Activated CD8-positive, alpha-beta memory T cell treated with anti-CD3 and anti-CD28 coated beads, Interleukin-2, amount 10 ng/mL, durations not matched to agents 7 days and 5 days (primary cell): Measurements from ENCODE around the gene UGT1A6. TPM values are rescaled to one million over a fixed set of nuclear protein-coding genes. Genes with fewer than 3 reads are reported as not detected.
"Not testable (repeated sequence)": the region's sequence is repeated elsewhere in the genome, so short reads cannot be mapped to it uniquely, and the experiment has no call there.

Experiments used
- ATAC-seq: fragments of 150-1000 bp; cut with Tn5 transposase; one replicate; pipeline ENCODE4 v1.10.0; 2021; ENCODE audit warnings: moderate library complexity
- CTCF ChIA-PET: fragments of 350-600 bp; sonication (Branson Sonifier 250); formaldehyde crosslinking; loops from one replicate; lab custom pipeline; 2021; ENCODE audit warnings: antibody characterized with exemption; lab: Charles Lee
- DNase-seq: peaks from one replicate; pipeline ENCODE4 v3.0.0-alpha.2; 2020
- H3K27ac Mint-ChIP-seq: one replicate; pipeline ENCODE4 v1.8.0; 2021; ENCODE audit warnings: mild to moderate bottlenecking, mixed read lengths
- H3K27me3 Mint-ChIP-seq: one replicate; pipeline ENCODE4 v1.8.0; 2021; ENCODE audit warnings: mixed read lengths
- H3K36me3 Mint-ChIP-seq: one replicate; pipeline ENCODE4 v1.8.0; 2021; ENCODE audit warnings: mild to moderate bottlenecking, mixed read lengths
- H3K4me1 Mint-ChIP-seq: one replicate; pipeline ENCODE4 v1.8.0; 2021; ENCODE audit warnings: mixed read lengths
- H3K4me3 Mint-ChIP-seq: one replicate; pipeline ENCODE4 v1.8.0; 2021; ENCODE audit warnings: mild to moderate bottlenecking, moderate library complexity, mixed read lengths
- H3K9me3 Mint-ChIP-seq: one replicate; pipeline ENCODE4 v1.8.0; 2022; ENCODE audit warnings: low read depth, mixed read lengths
- total RNA-seq, 2 experiments: library from RNA; stranded (reverse); gene quantifications; one replicate each; pipeline ENCODE4 v1.2.3, GENCODE V29; 2021

The UGT1A6 gene
- total RNA-seq, 2 experiments from 2014 or later, result not detected

- Mint-ChIP-seq H3K4me3 (no peak overlapping the region), H3K27ac (no peak overlapping the region), H3K9me3 (no peaks in the 10 kb centered on the region), H3K27me3 (peaks cover 31% of the 10 kb centered on the region), H3K36me3 (no peaks in the 10 kb centered on the region), H3K4me1 (no peaks in the 10 kb centered on the region)
- DNase-seq, result no peak
- CTCF ChIA-PET, result interaction anchor here (1.4 kb wide), 1 partner anchor 137 kb away, joined by 3 read pairs; no protein-coding TSS in a partner anchor
- no peak for ATAC-seq
These were observed 952 bp upstream of the UGT1A6 start for GRCh38 chr2:233691443-233692433.

DNA sequence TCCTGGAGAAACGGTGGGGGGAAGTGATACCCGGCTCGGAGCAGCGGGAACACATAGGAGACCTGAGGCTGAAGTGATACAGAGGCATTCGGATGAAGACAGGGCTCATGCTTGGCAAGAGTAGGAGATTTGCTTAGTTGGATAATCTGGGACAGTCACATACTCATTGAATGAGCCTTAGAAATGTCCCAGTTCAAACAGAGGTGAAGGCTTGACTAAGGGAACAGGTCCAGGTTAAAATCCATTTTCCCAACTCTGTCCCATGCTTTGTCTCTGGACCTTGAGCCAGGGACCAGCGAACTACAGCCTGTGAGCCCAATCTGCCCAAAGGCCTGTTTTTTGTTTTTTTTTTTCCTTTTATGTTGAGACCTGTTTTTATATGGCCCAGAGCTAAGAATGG lies 1.3 kb downstream of the UGT1A6 start:
- ATAC-seq (no peak), DNase-seq (no peak)
- Mint-ChIP-seq H3K4me3 (no peak overlapping the region), H3K9me3 (no peaks in the 10 kb centered on the region), H3K27ac (no peak overlapping the region), H3K27me3 (peaks cover 40% of the 10 kb centered on the region), H3K4me1 (no peaks in the 10 kb centered on the region), H3K36me3 (no peaks in the 10 kb centered on the region)
- CTCF ChIA-PET, result no interaction called here

DNA sequence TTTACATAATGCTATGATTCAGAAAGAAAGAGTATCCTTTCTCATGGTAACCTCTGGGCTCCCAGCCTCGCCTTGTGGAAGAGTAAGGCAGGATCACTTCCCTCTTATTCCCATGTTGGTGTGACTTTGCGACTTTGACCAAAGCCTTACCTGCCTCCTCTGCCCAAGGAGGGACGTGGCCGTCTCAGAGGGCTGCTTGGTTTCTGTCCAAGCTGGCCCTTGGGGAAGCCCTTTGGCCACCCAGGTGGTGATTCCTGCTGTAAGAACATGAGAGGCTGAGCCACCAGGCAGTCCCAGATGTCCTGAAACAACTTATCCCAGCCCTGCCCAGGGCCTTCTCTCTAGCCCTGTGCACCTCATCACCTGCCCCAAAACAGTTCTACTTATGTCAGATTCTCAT lies 6.0 kb downstream of the UGT1A6 start:
- Mint-ChIP-seq H3K4me1 (no peaks in the 10 kb centered on the region), H3K27me3 (peaks cover 42% of the 10 kb centered on the region), H3K4me3 (no peak overlapping the region), H3K36me3 (no peaks in the 10 kb centered on the region), H3K27ac (no peak overlapping the region), H3K9me3 (no peaks in the 10 kb centered on the region)
- no peak for DNase-seq
- CTCF ChIA-PET, result interaction anchor here (1.3 kb wide), 1 partner anchor 163 kb away, joined by 3 read pairs; no protein-coding TSS in a partner anchor
- no peak for ATAC-seq

GRCh38 chr2:233699424-233700027 lies 6.8 kb downstream of the UGT1A6 start:
- ATAC-seq, result no peak
- no peaks in the 10 kb centered on the region for H3K9me3 Mint-ChIP-seq
- H3K4me1 Mint-ChIP-seq, result no peaks in the 10 kb centered on the region
- CTCF ChIA-PET, result interaction anchor here (1.3 kb wide), 1 partner anchor 162 kb away, joined by 3 read pairs; no protein-coding TSS in a partner anchor
- DNase-seq, result no peak
- H3K27ac Mint-ChIP-seq, result no peak overlapping the region
- peaks cover 41% of the 10 kb centered on the region for H3K27me3 Mint-ChIP-seq
- no peaks in the 10 kb centered on the region for H3K36me3 Mint-ChIP-seq
- no peak overlapping the region for H3K4me3 Mint-ChIP-seq

DNA sequence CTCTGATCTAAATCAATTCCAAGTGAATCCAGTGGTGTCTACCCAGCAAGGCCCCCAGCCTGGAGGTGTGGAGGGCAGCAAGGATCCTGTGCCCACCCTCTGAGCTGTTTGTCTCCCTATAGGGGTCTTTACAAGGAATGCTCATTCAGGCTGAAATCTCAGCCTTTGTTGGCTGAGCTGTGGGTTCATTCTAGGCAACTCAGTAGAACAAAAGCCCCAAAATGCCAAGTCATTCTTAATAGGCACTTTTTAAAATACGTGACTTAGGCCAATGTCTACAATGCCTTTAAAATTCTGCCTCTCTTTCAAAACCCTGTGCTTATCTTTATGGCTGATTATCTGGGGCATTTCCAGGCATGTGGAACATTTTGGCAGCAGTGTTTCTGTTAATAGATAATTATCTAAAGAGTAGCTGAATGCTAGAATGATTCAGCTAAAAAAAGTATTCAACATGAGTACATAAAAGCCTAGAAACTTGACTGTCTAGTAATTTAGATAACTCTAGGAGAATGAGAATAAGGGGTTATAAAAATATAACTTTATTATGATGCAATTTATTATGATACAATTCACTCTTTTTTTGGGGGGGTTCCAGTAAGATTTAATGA lies 7.4 kb downstream of the UGT1A6 start:
- Mint-ChIP-seq H3K36me3 (no peaks in the 10 kb centered on the region), H3K4me1 (no peaks in the 10 kb centered on the region), H3K9me3 (no peaks in the 10 kb centered on the region), H3K27me3 (peaks cover 43% of the 10 kb centered on the region), H3K27ac (no peak overlapping the region), H3K4me3 (no peak overlapping the region)
- CTCF ChIA-PET, result no interaction called here
- no peak for ATAC-seq
- no peak for DNase-seq

GRCh38 chr2:233700842-233701241 lies 8.2 kb downstream of the UGT1A6 start:
- H3K27me3 Mint-ChIP-seq, result peaks cover 45% of the 10 kb centered on the region
- CTCF ChIA-PET, DNase-seq, H3K9me3 Mint-ChIP-seq, ATAC-seq, H3K36me3 Mint-ChIP-seq, H3K4me3 Mint-ChIP-seq, H3K4me1 Mint-ChIP-seq, H3K27ac Mint-ChIP-seq: not testable (repeated sequence)

DNA sequence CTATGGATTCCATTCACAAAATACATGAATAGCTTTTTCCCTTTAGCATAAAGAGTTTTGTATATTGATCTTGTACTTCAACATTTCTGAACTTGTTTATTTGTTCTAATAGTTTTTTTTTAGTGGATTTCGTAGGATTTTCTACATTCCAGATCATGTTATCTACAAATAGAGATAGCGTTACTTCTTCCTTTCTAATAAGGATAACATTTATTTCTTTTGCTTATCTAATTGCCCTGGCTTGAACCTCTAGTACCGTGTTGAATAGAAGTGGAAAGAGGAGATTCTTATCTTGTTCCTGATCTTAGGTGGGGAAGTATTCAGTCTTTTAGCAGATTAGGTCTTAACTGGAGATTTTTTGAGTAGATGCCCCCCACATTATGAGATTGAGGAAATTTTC lies 9.5 kb downstream of the UGT1A6 start:
- H3K4me3 Mint-ChIP-seq, result no peak overlapping the region
- DNase-seq (no peak), ATAC-seq (no peak)
- no peaks in the 10 kb centered on the region for H3K36me3 Mint-ChIP-seq
- no peaks in the 10 kb centered on the region for H3K9me3 Mint-ChIP-seq
- H3K27ac Mint-ChIP-seq, result no peak overlapping the region
- peaks cover 36% of the 10 kb centered on the region for H3K27me3 Mint-ChIP-seq
- CTCF ChIA-PET, result no interaction called here
- H3K4me1 Mint-ChIP-seq, result no peaks in the 10 kb centered on the region

DNA sequence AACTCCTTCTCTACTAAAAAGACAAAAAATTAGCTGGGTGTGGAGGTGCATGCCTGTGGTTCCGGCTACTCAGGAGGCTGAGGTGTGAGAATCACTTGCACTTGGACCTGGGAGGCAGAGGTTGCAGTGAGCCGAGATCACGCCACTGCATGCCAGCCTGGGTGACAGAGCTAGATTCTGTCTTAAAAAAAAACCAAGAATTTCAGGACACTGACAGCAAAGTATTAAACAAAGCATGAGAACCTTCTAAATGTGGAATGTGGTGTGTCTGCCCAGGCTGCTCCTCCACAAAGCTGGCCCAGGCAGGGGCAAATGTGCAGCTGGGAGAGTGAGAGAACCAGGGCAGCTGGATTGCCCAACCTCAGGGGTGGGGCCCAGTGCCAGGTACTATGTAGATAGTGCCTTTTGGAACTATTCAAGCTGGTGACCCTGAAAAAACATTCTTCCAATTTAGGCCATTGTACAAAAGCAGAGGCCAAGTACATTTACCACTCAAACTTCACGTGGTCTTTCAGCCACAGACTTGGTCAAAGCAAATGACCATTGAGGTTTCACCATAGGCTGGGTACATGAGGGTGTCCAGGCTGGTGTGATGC lies 13.3 kb downstream of the UGT1A6 start:
- H3K4me3 Mint-ChIP-seq, result no peak overlapping the region
- DNase-seq (no peak), ATAC-seq (no peak)
- no peaks in the 10 kb centered on the region for H3K36me3 Mint-ChIP-seq
- H3K9me3 Mint-ChIP-seq, result no peaks in the 10 kb centered on the region
- no peaks in the 10 kb centered on the region for H3K4me1 Mint-ChIP-seq
- CTCF ChIA-PET, result no interaction called here
- peaks cover 47% of the 10 kb centered on the region for H3K27me3 Mint-ChIP-seq
- no peak overlapping the region for H3K27ac Mint-ChIP-seq

DNA sequence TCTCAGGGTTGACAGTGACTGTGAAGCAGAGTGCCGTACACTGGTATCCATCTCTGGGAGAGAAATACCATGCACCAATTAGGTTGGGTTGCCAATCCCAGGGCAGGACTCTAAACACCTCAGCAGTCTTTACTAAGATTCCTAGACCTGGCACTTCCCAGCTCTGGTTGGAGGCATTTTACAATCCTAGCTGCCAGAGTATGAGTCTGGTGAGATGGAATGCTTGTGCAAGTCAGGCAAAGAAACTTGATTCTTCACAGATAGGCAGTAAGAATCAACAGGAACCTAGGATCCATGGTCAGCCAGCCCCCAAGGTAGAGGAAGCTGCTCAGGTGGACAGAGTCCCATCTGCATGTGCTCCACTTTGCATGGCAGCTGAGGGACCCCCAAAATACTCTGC lies 14.0 kb downstream of the UGT1A6 start:
- DNase-seq (no peak), ATAC-seq (no peak)
- CTCF ChIA-PET, result no interaction called here
- H3K36me3 Mint-ChIP-seq, result no peaks in the 10 kb centered on the region
- H3K4me1 Mint-ChIP-seq, result no peaks in the 10 kb centered on the region
- no peak overlapping the region for H3K27ac Mint-ChIP-seq
- no peaks in the 10 kb centered on the region for H3K9me3 Mint-ChIP-seq
- no peak overlapping the region for H3K4me3 Mint-ChIP-seq
- peaks cover 47% of the 10 kb centered on the region for H3K27me3 Mint-ChIP-seq

GRCh38 chr2:233707940-233708644 lies 15.4 kb downstream of the UGT1A6 start:
- no peak for ATAC-seq
- Mint-ChIP-seq H3K4me1 (no peaks in the 10 kb centered on the region), H3K27me3 (peaks cover 45% of the 10 kb centered on the region), H3K4me3 (no peak overlapping the region), H3K36me3 (no peaks in the 10 kb centered on the region), H3K27ac (no peak overlapping the region), H3K9me3 (no peaks in the 10 kb centered on the region)
- DNase-seq, result no peak
- CTCF ChIA-PET, result no interaction called here

DNA sequence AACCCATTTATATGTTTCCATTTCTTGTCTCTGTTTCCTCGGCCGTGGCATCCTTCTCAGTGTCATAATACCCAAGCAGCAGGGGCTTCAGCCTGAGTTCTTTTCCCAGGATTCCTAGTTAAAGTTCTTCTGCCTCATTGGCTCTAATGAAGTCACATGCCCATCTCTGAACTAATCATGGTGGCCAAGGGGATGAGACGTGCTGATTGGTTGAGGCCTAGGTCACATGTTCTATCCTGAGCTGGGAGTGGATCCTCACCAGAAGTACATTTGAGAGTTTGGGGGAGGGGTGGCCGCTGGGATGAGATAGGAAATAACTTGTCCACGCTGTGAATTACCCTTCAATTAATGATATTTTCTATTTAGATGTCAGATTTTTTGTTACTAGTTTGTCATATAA lies 16.3 kb downstream of the UGT1A6 start:
- Mint-ChIP-seq H3K36me3 (no peaks in the 10 kb centered on the region), H3K27me3 (peaks cover 50% of the 10 kb centered on the region), H3K27ac (no peak overlapping the region), H3K4me3 (no peak overlapping the region), H3K4me1 (peaks cover 6% of the 10 kb centered on the region), H3K9me3 (no peaks in the 10 kb centered on the region)
- CTCF ChIA-PET, result no interaction called here
- ATAC-seq (no peak), DNase-seq (no peak)

DNA sequence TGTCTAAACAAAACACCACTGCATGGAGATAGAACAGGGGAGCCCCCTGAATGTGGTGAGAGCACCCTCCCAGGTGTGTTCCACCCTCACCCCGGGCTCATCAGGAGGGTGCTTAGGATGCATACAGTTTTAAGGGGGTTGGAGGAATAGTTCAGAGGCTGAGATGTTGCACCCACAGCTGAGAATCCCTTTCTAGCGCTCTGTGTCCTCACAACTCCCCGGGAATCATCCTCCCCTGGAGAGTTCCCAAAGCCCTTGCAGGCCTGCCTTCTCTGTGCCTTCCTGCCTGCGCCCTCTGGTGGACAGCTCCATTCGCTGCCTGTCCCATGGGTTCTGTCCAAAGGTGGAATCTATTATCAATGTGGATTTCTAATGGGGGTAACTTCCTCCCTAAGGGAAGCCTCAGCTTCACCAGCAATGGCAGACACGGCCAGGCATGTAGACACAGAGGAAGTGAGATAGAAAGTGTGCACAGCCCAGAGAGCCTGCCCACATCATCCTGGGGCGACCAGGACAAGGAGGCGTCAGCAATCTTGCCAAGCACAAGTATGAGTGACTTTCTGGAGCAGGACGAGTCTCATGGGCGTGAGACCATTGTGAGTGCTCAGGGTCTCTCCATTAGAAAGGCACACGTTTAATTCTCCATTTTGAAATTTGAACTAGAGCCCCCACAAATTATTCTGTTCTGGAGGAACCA lies 18.8 kb downstream of the UGT1A6 start:
- CTCF ChIA-PET, result interaction anchor here (0.7 to 1.5 kb wide), 4 partner anchors 10 to 147 kb away, joined by 3 to 5 read pairs (median 4); partner anchors contain the start of gene UGT1A7
- H3K4me3 Mint-ChIP-seq, result no peak overlapping the region
- no peaks in the 10 kb centered on the region for H3K36me3 Mint-ChIP-seq
- peaks cover 13% of the 10 kb centered on the region for H3K4me1 Mint-ChIP-seq
- peak; percentile 78 for ATAC-seq
- H3K9me3 Mint-ChIP-seq, result no peaks in the 10 kb centered on the region
- peaks cover 48% of the 10 kb centered on the region for H3K27me3 Mint-ChIP-seq
- no peak overlapping the region for H3K27ac Mint-ChIP-seq
- peak; percentile 78 for DNase-seq
